GM12878 (cell line): Measurements from ENCODE around the gene EPAS1. TPM values are rescaled to one million over a fixed set of nuclear protein-coding genes. Genes with fewer than 3 reads are reported as not detected.

Experiments used
- ATAC-seq: fragments of 200-7000 bp; cut with Tn5 transposase; 3 replicates; pipeline ENCODE4 v1.9.1; 2020; ENCODE audit warnings: mild to moderate bottlenecking, moderate library complexity
- BruUV-seq: library from RNA; stranded (reverse); fragments of 400-500 nt; replicated peaks from 2 replicates; lab custom pipeline; 2021; lab: Mats Ljungman, UMichigan
- CTCF ChIA-PET: fragments of 300-600 bp; sonication (Branson Sonifier 250); formaldehyde crosslinking; extraction: SDS; loops from one replicate; lab custom pipeline; 2021; ENCODE audit warnings: inconsistent platforms; lab: Yijun Ruan, JAX
- POLR2A ChIA-PET: fragments of 350-600 bp; formaldehyde crosslinking; extraction: SDS; loops from one replicate; lab custom pipeline; 2021; ENCODE audit warnings: inconsistent platforms; lab: Charles Lee
- RAD21 ChIA-PET: fragments of 300-600 bp; sonication (Branson Sonifier 250); formaldehyde crosslinking; loops from one replicate; lab custom pipeline; 2023; ENCODE audit warnings: antibody characterized with exemption; ENCODE audit not compliant: unreplicated experiment; lab: Charles Lee
- SMC1A ChIA-PET: fragments of 300-600 bp; sonication (Branson Sonifier 250); formaldehyde crosslinking; loops from one replicate; lab custom pipeline; 2023; ENCODE audit not compliant: unreplicated experiment, uncharacterized antibody; lab: Charles Lee
- DNase-seq: peaks from one replicate; pipeline ENCODE4 v3.0.0-alpha.2; 2011; ENCODE audit warnings: low read depth, low spot score
- FAIRE-seq: peaks from 3 replicates; lab custom pipeline; 2011; peaks lifted over from hg19 to GRCh38; lab: Jason Lieb, UNC
- H2AFZ ChIP-seq: 2 replicates; pipeline ENCODE4 v1.6.0; 2011; ENCODE audit warnings: low read depth, low read length, control low read depth; ENCODE audit not compliant: control insufficient read depth
- H3K27ac ChIP-seq: 2 replicates; pipeline ENCODE4 v1.5.1; 2011; ENCODE audit warnings: control low read depth; ENCODE audit not compliant: control insufficient read depth, insufficient read depth
- H3K27me3 ChIP-seq, 2 experiments: replicated peaks in 1 of 2; 2 replicates each; pipeline versions ENCODE4 v1.6.0 to v1.6.1; 2011; ENCODE audit warnings: low read length in 1 of 2; ENCODE audit not compliant: control insufficient read depth in 2 of 2, insufficient read depth in 2 of 2
- H3K36me3 ChIP-seq, 2 experiments: 2 replicates each; pipeline ENCODE4 v1.5.1; 2011; ENCODE audit warnings: low read length in 1 of 2; ENCODE audit not compliant: control insufficient read depth in 2 of 2, insufficient read depth in 2 of 2
- H3K4me1 ChIP-seq: 2 replicates; pipeline ENCODE4 v1.6.1; 2011; ENCODE audit warnings: mild to moderate bottlenecking, low read length, moderate library complexity, mixed read lengths; ENCODE audit not compliant: control insufficient read depth, insufficient read depth
- H3K4me2 ChIP-seq: 2 replicates; pipeline ENCODE4 v1.6.0; 2011; ENCODE audit warnings: control low read depth; ENCODE audit not compliant: control insufficient read depth, insufficient read depth
- H3K4me3 ChIP-seq: fragments of 200-600 bp; sonication (generic); 2 replicates; pipeline ENCODE4 v1.5.1; 2016
- H3K79me2 ChIP-seq: 2 replicates; pipeline ENCODE4 v1.6.0; 2011; ENCODE audit warnings: low read length; ENCODE audit not compliant: control insufficient read depth, insufficient read depth
- H3K9ac ChIP-seq: 2 replicates; pipeline ENCODE4 v1.8.0; 2011; ENCODE audit warnings: low read length, control low read depth, mixed read lengths; ENCODE audit not compliant: control insufficient read depth, insufficient read depth
- H3K9me3 ChIP-seq: replicated peaks from 3 replicates; pipeline ENCODE4 v1.5.1; 2011; ENCODE audit warnings: mild to moderate bottlenecking, low read length; ENCODE audit not compliant: control insufficient read depth, insufficient read depth
- H4K20me1 ChIP-seq: 2 replicates; pipeline ENCODE4 v1.6.0; 2011; ENCODE audit not compliant: control insufficient read depth, insufficient read depth
- CBX3 ChIP-seq: fragments of 200-600 bp; sonication (generic); IDR thresholded peaks from 2 replicates; pipeline ENCODE4 v1.6.1; 2016; ENCODE audit warnings: low read depth, borderline replicate concordance
- CTCF ChIP-seq, 3 experiments: IDR thresholded peaks in 2 of 3; conservative IDR thresholded peaks in 1 of 3; 2 replicates each; pipeline ENCODE4 v1.5.1; 2011; ENCODE audit warnings: low read depth in 3 of 3, low read length in 3 of 3, mild to moderate bottlenecking in 3 of 3, control low read depth in 2 of 3, moderate library complexity in 2 of 3, inconsistent platforms in 1 of 3, mixed read lengths in 1 of 3; ENCODE audit not compliant: control insufficient read depth in 2 of 3, insufficient read depth in 1 of 3; ENCODE audit errors: extremely low read depth in 1 of 3
- EZH2 ChIP-seq: IDR thresholded peaks from 2 replicates; pipeline ENCODE4 v1.6.1; 2012; ENCODE audit warnings: low read depth, mild to moderate bottlenecking, control low read depth, inconsistent platforms, low read length, borderline replicate concordance; ENCODE audit not compliant: control insufficient read depth
- NR2F1 ChIP-seq: fragments of 450-650 bp; conservative IDR thresholded peaks from 2 replicates; pipeline ENCODE4 v1.6.1; 2017; ENCODE audit warnings: mild to moderate bottlenecking
- POLR2AphosphoS5 ChIP-seq: IDR thresholded peaks from 2 replicates; pipeline ENCODE4 v1.6.1; 2011; ENCODE audit warnings: mild to moderate bottlenecking, low read length, inconsistent platforms
- PRDM15 ChIP-seq: fragments of 450-650 bp; formaldehyde crosslinking; IDR thresholded peaks from 2 replicates; pipeline ENCODE4 v1.4.0; 2020; ENCODE audit warnings: mild to moderate bottlenecking, moderate library complexity
- RBBP5 ChIP-seq: fragments of 200-600 bp; sonication (generic); conservative IDR thresholded peaks from 2 replicates; pipeline ENCODE4 v1.6.1; 2016
- WGBS: methylation state at CpG from one replicate; pipeline ENCODE4 v1.1.6; 2016; ENCODE audit warnings: low lambda C conversion rate; ENCODE audit not compliant: insufficient replicate concordance, insufficient coverage; ENCODE audit errors: missing lambda C conversion rate; 5-methylcytosine and 5-hydroxymethylcytosine counted together
- in situ Hi-C: fragments of 300-500 bp; cut with MboI; formaldehyde crosslinking; loops from 9 replicates; pipeline ENCODE4 v1.14.3; 2018; ENCODE audit warnings: mixed read lengths
- intact Hi-C: fragments of 100-400 bp; cut with micrococcal nuclease; formaldehyde crosslinking; loops from one replicate; pipeline ENCODE4 v1.14.2; 2022; ENCODE audit not compliant: unreplicated experiment
- polyA plus RNA-seq, 11 experiments: library from polyadenylated mRNA; depleted of rRNA in 4 of 11; unstranded in 6 of 11; stranded (reverse) in 5 of 11; fragments of >200 nt; fragmentation: Nextera tagmentation in 4 of 11; fragmentation: Illumina TruSeq in 1 of 11; extraction: Ambion mirVana in 4 of 11; extraction: Trizol in 1 of 11; gene quantifications; 1 replicate in 1 of 11; 2 replicates in 10 of 11; pipeline versions ENCODE4 v1.2.1 to v1.2.3, GENCODE V29; 2011 to 2016; ENCODE audit warnings: inconsistent platforms in 2 of 11, missing spikeins in 2 of 11, low read depth in 1 of 11
- total RNA-seq, 4 experiments: library from RNA; depleted of rRNA in 3 of 4; stranded (reverse); fragments of >200 nt in 3 of 4; fragmentation: Illumina TruSeq in 1 of 4; extraction: Trizol in 1 of 4; gene quantifications; 2 replicates each; pipeline versions ENCODE4 v1.2.1 to v1.2.3, GENCODE V29; 2013 to 2021

The EPAS1 gene
- total and polyA plus RNA-seq, 10 of the 15 experiments (the other 5 are each of a cell fraction or from before 2014, with no cell fraction given) = 0.11 to 22.0 (median 1.3) TPM; not detected in 1

- no peaks in the 10 kb centered on the region; the same call in 2 of the 3 replicates for H3K9me3 ChIP-seq
- no peaks in the 10 kb centered on the region for H3K79me2 ChIP-seq
- H3K4me2 ChIP-seq = peak overlapping the region; percentile 96
- in situ Hi-C loops (no loop called here), intact Hi-C loops (loop anchor here (5.0 kb wide), 3 partner anchors 61 to 236 kb away; no protein-coding TSS in a partner anchor)
- CTCF ChIA-PET = interaction anchor here (1.0 to 3.2 kb wide), 3 partner anchors 45 to 235 kb away, joined by 4 to 19 read pairs (median 9); no protein-coding TSS in a partner anchor
- POLR2A ChIA-PET = interaction anchor here (0.8 to 1.8 kb wide), 2 partner anchors 67 to 69 kb away, joined by 3 to 6 read pairs; no protein-coding TSS in a partner anchor
- TF ChIP-seq RBBP5 = no peak
- TF ChIP-seq EZH2 = peak; percentile 79; the same call in 1 of the 2 replicates
- H4K20me1 ChIP-seq = no peaks in the 10 kb centered on the region
- DNase-seq = no peak
- H2AFZ ChIP-seq = peak overlapping the region; percentile 24; the same call in 1 of the 2 replicates
- no TSS peak for BruUV-seq
- H3K36me3 ChIP-seq = no peaks in the 10 kb centered on the region
- no peak overlapping the region; the same call in 1 of the 2 replicates for H3K4me3 ChIP-seq
- peaks cover 8% of the 10 kb centered on the region for H3K4me1 ChIP-seq
- SMC1A ChIA-PET = interaction anchor here (1.5 to 2.3 kb wide), 3 partner anchors 15 to 71 kb away, joined by 3 to 9 read pairs (median 9); no protein-coding TSS in a partner anchor
- H3K9ac ChIP-seq = no peak overlapping the region
- no peak overlapping the region for H3K27ac ChIP-seq
- ATAC-seq = no peak
- H3K27me3 ChIP-seq = peaks cover 5 to 32% of the 10 kb centered on the region in 2 experiments
- RAD21 ChIA-PET = interaction anchor here (1.3 to 1.8 kb wide), 2 partner anchors 67 to 235 kb away, joined by 5 to 29 read pairs; no protein-coding TSS in a partner anchor
- WGBS = 23% methylated on average over 19 of the region's 19 CpGs
- no peak for FAIRE-seq
These were observed 990 bp downstream of the EPAS1 start for GRCh38 chr2:46298272-46298521.

- RAD21 ChIA-PET = interaction anchor here (0.7 to 1.8 kb wide), 5 partner anchors 68 to 236 kb away, joined by 3 to 29 read pairs (median 5); no protein-coding TSS in a partner anchor
- Histone ChIP-seq H3K36me3 (no peaks in the 10 kb centered on the region), H3K79me2 (no peaks in the 10 kb centered on the region), H3K9me3 (no peaks in the 10 kb centered on the region; the same call in 2 of the 3 replicates), H3K27ac (no peak overlapping the region), H2AFZ (no peak overlapping the region), H4K20me1 (no peaks in the 10 kb centered on the region), H3K4me1 (peaks cover 8% of the 10 kb centered on the region), H3K27me3 (peaks cover 5 to 32% of the 10 kb centered on the region in 2 experiments), H3K9ac (no peak overlapping the region), H3K4me2 (peak overlapping the region; percentile 96), H3K4me3 (no peak overlapping the region; the same call in 1 of the 2 replicates)
- intact Hi-C loops (loop anchor here (5.0 kb wide), 3 partner anchors 61 to 236 kb away; no protein-coding TSS in a partner anchor), in situ Hi-C loops (no loop called here)
- BruUV-seq = no TSS peak
- POLR2A ChIA-PET = interaction anchor here (1.8 kb wide), 1 partner anchor 69 kb away, joined by 6 read pairs; no protein-coding TSS in a partner anchor
- DNase-seq (no peak), FAIRE-seq (no peak), ATAC-seq (peak; percentile 21)
- SMC1A ChIA-PET = interaction anchor here (1.5 to 2.3 kb wide), 4 partner anchors 14 to 71 kb away, joined by 3 to 9 read pairs (median 7); no protein-coding TSS in a partner anchor
- WGBS = 27% methylated on average over 64 of the region's 71 CpGs
- CTCF ChIA-PET = interaction anchor here (1.0 to 3.2 kb wide), 3 partner anchors 46 to 236 kb away, joined by 4 to 19 read pairs (median 6); no protein-coding TSS in a partner anchor
- TF ChIP-seq NR2F1 (peak; percentile 44), CTCF (IDR thresholded peaks at IDR 0.05 in 2 of 3, conservative IDR thresholded peaks at IDR 0.05 in 1 of 3; ENCODE audit: control insufficient read depth in 2 of 3, extremely low read depth in 1 of 3, insufficient read depth in 1 of 3, low read depth in 3 of 3, low read length in 3 of 3) (peak in 1 of 3 experiments; percentile 24; a peak in 1 of 6 replicates), PRDM15 (CRISPR knock-in tag) (no peak), POLR2AphosphoS5 (no peak), CBX3 (no peak)
These were observed 1.5 kb downstream of the EPAS1 start for GRCh38 chr2:46298522-46299353.
